Ishikawa (cell line): Measurements from ENCODE around the gene PGAP3.

Experiments
- CEBPB ChIP-seq: IDR thresholded peaks from 2 replicates; pipeline ENCODE4 v1.6.1; 2012
- CREB1 ChIP-seq: IDR thresholded peaks from 2 replicates; pipeline ENCODE4 v1.6.1; 2012; ENCODE audit warnings: low read depth
- EGR1 ChIP-seq: IDR thresholded peaks from 2 replicates; pipeline ENCODE4 v1.6.1; 2012
- EP300 ChIP-seq: IDR thresholded peaks from 2 replicates; pipeline ENCODE4 v1.6.1; 2012; ENCODE audit warnings: borderline replicate concordance
- FOXM1 ChIP-seq: IDR thresholded peaks from 2 replicates; pipeline ENCODE4 v1.6.1; 2012; ENCODE audit warnings: low read depth, borderline replicate concordance
- MAX ChIP-seq: IDR thresholded peaks from 2 replicates; pipeline ENCODE4 v1.6.1; 2012
- NFIC ChIP-seq: IDR thresholded peaks from 2 replicates; pipeline ENCODE4 v1.6.1; 2012
- RAD21 ChIP-seq: IDR thresholded peaks from 2 replicates; pipeline ENCODE4 v1.6.1; 2012; ENCODE audit warnings: low read depth
- TAF1 ChIP-seq: IDR thresholded peaks from 2 replicates; pipeline ENCODE4 v1.6.1; 2012; ENCODE audit warnings: low read depth, mild to moderate bottlenecking
- TCF12 ChIP-seq: IDR thresholded peaks from 2 replicates; pipeline ENCODE4 v1.6.1; 2012; ENCODE audit warnings: low read depth
- TEAD4 ChIP-seq: IDR thresholded peaks from 2 replicates; pipeline ENCODE4 v1.6.1; 2012
- YY1 ChIP-seq: IDR thresholded peaks from 2 replicates; pipeline ENCODE4 v1.6.1; 2012; ENCODE audit warnings: low read depth
- ZBTB7A ChIP-seq: IDR thresholded peaks from 2 replicates; pipeline ENCODE4 v1.6.1; 2012; ENCODE audit warnings: low read depth
- TF ChIP-seq, protein P1 (sequence below): IDR thresholded peaks from 2 replicates; pipeline ENCODE4 v1.6.1; 2012
- TF ChIP-seq, protein P2 (sequence below): IDR thresholded peaks from 2 replicates; pipeline ENCODE4 v1.6.1; 2012; ENCODE audit warnings: low read depth, mild to moderate bottlenecking

Gene PGAP3

GRCh38 chr17:39667945-39668924 lies 19.6 kb downstream of the PGAP3 start, which contains the start of gene PNMT:
Gene PNMT, plus strand, starts transcription at chr17:39668453. Its CDS starts 23 bp downstream, at chr17:39668476.
- TF ChIP-seq CREB1: no peak
- no peak for TF ChIP-seq TCF12

GRCh38 chr17:39667262-39667944 lies 20.5 kb downstream of the PGAP3 start:
- TF ChIP-seq EGR1 (no peak), CEBPB (no peak), CREB1 (no peak), YY1 (no peak), FOXM1 (no peak), ZBTB7A (no peak), MAX (no peak), EP300 (no peak), TAF1 (no peak), RAD21 (no peak), NFIC (no peak), TEAD4 (no peak), TCF12 (no peak)
- TF ChIP-seq, protein P1, sequence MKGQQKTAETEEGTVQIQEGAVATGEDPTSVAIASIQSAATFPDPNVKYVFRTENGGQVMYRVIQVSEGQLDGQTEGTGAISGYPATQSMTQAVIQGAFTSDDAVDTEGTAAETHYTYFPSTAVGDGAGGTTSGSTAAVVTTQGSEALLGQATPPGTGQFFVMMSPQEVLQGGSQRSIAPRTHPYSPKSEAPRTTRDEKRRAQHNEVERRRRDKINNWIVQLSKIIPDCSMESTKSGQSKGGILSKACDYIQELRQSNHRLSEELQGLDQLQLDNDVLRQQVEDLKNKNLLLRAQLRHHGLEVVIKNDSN: no peak
- TF ChIP-seq, protein P2, sequence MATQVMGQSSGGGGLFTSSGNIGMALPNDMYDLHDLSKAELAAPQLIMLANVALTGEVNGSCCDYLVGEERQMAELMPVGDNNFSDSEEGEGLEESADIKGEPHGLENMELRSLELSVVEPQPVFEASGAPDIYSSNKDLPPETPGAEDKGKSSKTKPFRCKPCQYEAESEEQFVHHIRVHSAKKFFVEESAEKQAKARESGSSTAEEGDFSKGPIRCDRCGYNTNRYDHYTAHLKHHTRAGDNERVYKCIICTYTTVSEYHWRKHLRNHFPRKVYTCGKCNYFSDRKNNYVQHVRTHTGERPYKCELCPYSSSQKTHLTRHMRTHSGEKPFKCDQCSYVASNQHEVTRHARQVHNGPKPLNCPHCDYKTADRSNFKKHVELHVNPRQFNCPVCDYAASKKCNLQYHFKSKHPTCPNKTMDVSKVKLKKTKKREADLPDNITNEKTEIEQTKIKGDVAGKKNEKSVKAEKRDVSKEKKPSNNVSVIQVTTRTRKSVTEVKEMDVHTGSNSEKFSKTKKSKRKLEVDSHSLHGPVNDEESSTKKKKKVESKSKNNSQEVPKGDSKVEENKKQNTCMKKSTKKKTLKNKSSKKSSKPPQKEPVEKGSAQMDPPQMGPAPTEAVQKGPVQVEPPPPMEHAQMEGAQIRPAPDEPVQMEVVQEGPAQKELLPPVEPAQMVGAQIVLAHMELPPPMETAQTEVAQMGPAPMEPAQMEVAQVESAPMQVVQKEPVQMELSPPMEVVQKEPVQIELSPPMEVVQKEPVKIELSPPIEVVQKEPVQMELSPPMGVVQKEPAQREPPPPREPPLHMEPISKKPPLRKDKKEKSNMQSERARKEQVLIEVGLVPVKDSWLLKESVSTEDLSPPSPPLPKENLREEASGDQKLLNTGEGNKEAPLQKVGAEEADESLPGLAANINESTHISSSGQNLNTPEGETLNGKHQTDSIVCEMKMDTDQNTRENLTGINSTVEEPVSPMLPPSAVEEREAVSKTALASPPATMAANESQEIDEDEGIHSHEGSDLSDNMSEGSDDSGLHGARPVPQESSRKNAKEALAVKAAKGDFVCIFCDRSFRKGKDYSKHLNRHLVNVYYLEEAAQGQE: no peak

- TF ChIP-seq TCF12 (0 out of 2 replicates have a peak, but pooled peaks have one; percentile 23), EP300 (peak; percentile 22; the same call in 1 of the 2 replicates), TAF1 (no peak)
Measured at GRCh38 chr17:39666601-39667261, 21.1 kb downstream of the PGAP3 start.

DNA sequence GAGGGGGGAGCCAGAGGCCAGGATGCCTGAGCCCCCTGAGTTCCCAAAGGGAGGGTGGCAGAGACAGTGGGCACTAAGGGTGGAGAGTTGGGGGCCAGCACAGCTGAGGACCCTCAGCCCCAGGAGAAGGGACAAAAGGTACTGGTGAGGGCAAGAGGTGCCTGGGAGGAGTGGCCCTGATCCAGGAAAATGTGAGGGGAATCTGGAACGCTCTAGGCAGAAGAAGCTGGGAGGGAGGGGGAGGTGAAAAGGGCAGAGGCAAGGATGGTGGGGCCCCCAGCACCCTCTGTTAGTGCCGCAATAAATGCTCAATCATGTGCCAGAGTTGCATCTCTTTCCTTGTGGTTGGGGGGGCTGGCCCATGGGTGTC lies 21.6 kb downstream of the PGAP3 start:
- TF ChIP-seq CREB1 (no peak), TCF12 (no peak), TEAD4 (no peak), MAX (no peak), EGR1 (no peak), RAD21 (no peak), ZBTB7A (no peak), NFIC (no peak)
- TF ChIP-seq, protein P1: no peak

DNA sequence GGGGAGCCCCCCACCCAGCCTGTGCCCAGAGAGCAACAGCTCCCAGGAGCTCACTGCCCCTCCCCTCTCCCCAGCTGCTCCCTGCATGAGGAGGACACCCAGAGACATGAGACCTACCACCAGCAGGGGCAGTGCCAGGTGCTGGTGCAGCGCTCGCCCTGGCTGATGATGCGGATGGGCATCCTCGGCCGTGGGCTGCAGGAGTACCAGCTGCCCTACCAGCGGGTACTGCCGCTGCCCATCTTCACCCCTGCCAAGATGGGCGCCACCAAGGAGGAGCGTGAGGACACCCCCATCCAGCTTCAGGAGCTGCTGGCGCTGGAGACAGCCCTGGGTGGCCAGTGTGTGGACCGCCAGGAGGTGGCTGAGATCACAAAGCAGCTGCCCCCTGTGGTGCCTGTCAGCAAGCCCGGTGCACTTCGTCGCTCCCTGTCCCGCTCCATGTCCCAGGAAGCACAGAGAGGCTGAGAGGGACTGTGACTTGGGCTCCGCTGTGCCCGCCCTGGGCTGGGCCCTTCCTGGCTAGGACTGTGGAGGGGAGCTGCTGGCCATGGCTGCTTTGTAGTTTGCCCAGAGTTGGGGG lies 22.1 kb downstream of the PGAP3 start:
- TF ChIP-seq EP300 (no peak), NFIC (no peak)

- TF ChIP-seq MAX (no peak), NFIC (no peak), TCF12 (no peak), FOXM1 (no peak), CEBPB (no peak)
- TF ChIP-seq, protein P2: no peak
Measured at GRCh38 chr17:39664581-39665561, 23.0 kb downstream of the PGAP3 start, which contains the start of gene TCAP. Gene TCAP, plus strand, starts transcription at chr17:39665349. Its CDS starts 11 bp downstream, at chr17:39665360.
